ENCODE data around the gene TSEN15.
A peak's percentile ranks its signal among the peaks of the same experiment; 100 is the strongest.

TSEN15 gene

DNA sequence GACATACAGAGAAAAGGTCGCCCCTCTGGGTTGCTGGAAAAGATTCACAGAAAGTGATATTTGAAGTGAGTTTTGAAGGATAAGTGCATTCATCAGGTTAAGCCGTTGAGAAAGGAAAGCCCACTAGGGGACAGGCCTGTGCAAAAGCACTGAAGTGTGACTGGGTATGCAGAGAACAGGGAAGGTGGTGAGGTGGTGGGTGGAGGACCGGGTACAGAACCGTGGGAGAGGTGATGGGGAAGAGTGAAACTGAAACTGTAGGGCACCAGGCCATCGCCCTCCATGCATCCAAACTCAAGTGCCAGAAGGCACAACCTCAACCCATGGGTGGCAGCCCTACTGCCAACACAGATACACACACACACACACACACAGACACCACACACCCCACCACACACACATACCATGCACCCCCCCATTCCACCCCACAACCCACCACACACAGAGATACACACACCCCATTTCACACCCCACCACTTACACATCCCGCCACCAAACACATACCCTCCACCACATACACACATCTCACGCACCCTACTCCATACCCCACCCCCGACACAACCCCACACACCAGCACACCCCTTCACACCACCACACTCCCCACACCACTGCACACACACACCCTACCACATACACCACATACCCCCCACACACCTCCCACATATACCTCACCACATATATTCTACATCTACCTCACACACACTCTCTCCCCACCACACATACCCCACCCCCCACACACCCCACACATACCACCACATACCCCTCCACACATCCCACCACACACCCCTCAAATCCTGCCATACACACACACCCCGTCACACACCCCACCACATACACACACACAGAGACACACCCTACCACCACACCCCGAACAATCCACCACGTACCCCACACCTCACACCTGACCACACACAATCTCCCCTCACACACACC is 59.0 kb downstream of the TSEN15 start:
- no peak for DNase-seq

DNA sequence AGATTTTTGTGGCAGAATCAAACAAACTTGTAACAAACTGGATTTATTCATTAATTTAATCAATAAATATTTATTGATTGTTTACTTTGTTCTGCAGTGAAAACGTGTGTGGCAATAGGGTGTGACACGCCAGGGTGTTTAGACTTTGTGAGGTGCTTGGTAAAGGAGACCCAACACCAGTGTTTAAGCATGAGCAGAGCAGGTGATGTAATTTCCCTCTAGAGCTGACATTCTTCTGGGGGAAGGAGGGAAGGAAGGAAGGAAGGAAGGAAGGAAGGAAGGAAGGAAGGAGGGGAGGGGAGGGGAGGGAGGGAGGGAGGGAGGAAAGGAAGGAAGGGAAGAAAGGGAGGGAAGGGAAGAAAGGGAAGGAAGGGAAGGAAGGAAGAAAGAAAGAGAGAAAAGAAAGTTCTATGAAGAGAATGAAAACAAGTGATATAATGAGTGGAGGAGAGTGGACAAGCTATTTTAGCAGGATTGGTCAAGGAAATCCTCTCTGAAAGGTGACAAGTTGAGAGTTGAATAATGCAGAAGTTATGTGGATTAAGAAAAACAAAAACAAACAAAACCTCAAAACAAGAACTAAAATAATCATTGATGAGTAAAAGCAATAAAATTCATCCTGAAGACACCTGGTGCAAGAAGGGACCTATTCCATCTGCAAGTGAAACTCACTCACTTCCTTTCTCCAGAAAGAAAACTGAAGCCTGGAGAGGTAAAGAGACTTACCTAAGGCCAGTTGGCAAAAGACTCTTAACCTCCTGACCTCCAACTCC is 60.8 kb downstream of the TSEN15 start:
- no peak for DNase-seq

DNA sequence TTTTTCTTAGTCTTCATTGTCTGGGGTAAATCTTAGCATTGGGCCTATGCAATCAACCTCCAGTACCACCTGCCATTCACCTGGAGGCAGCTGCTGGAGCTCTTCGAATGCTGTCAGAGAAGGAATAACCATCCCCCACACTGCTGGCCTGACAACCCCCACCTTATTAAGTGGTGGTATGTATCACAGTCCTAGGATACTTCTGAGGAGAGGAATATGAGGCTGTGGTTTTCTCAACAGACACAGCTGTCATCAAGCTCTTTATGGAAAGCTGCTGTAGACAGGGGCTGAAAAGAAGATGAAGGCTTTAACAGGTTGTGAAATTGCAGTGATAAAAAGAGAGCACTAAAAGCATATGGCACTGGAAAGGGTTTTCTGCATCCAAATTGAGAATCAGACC is 61.7 kb downstream of the TSEN15 start:
- no peak for DNase-seq

DNA sequence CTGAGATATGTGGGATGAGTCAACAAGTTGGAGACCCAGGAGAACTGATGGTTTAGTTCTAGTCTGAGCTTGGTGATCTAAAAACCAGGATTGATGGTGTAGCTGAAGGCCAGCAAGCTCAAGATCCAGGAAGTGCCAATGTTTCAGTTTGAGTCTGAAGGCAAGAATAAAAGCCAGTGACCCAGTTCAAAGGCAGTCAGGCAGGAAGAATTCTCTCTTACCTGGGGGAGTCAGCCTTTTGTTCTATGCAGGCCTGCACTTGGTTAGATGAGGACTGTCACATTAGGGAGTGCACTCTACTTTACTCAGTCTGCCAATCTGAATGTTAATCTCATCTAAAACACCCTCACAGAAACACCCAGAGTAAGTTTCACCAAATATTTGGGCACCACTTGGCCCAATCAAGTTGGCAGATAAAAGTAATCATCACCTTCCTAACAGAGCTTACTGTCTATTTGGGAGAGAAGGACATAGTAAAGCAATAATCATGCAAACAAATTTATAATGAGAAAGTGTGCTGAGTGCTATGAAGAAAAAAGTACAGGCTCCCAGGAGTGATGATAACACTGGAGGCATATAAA is 63.4 kb downstream of the TSEN15 start:
- DNase-seq, result no peak

DNA sequence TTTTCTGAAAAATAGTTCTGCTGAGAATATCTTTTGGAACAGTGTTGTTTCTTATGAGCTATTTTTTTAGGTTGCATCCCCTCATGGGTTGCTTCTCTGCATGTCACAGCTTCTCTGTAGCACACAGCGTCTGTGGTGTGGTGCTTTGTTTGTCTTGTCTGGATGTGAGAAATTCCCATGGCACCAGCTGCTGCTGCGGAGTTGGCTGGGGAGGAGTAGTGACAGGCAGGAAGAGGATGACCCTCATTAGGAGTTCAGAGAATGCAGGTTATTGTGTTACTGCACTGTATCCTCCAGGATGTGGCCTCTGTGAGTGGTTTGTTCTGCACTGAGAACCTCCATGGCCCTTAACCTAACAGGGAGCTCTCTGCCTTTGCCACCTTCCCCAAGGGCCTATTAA is 64.8 kb downstream of the TSEN15 start:
- DNase-seq, result peak; percentile 34

DNA sequence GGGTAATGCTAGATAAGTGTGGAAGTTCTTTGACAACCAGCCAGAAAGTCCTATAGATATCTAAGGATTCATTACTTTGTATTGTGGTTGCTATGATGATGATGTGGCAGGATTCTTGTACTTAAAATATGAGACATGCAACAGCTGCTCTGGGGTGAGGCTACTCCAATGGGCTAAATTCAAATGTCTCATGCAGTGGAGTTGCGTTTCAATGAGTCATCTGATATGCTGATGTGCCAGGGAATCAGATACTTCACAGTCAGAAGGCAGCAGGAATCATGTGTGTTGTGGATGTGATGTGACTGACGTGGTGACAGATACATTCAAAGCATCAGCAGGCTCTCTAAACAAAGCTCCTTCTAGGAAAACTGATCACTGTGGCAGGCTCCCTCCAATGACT is 66.5 kb downstream of the TSEN15 start:
- peak; percentile 51 for DNase-seq

All from right hindlimb (tissue), 1 donor.